Mucosa of rectum (tissue), 2 donors: ENCODE results near the gene FXYD2.

Source experiments
- H3K27ac ChIP-seq, 2 donors: one replicate each; pipeline ENCODE4 v1.7.0; 2013; ENCODE audit warnings: inconsistent platforms in 2 of 2, low read depth in 2 of 2, low read length in 2 of 2
- H3K27me3 ChIP-seq, 2 donors: one replicate each; pipeline ENCODE4 v1.7.0; 2013; ENCODE audit warnings: low read length in 2 of 2; ENCODE audit not compliant: control insufficient read depth in 2 of 2, insufficient read depth in 2 of 2
- H3K36me3 ChIP-seq, 2 donors: one replicate each; pipeline ENCODE4 v1.7.0; 2013; ENCODE audit warnings: low read length in 2 of 2; ENCODE audit not compliant: control insufficient read depth in 2 of 2, insufficient read depth in 2 of 2
- H3K4me1 ChIP-seq, 2 donors: one replicate each; pipeline ENCODE4 v1.7.0; 2013; ENCODE audit warnings: low read length in 2 of 2, mild to moderate bottlenecking in 1 of 2; ENCODE audit not compliant: control insufficient read depth in 2 of 2, insufficient read depth in 2 of 2
- H3K4me3 ChIP-seq, 2 donors: one replicate each; pipeline ENCODE4 v1.7.0; 2013; ENCODE audit warnings: low read length in 2 of 2
- H3K9ac ChIP-seq, 2 donors: one replicate each; pipeline ENCODE4 v1.7.0; 2013; ENCODE audit warnings: low read length in 2 of 2, low read depth in 1 of 2, mild to moderate bottlenecking in 1 of 2
- H3K9me3 ChIP-seq, 2 donors: one replicate each; pipeline ENCODE4 v1.7.0; 2013; ENCODE audit warnings: low read length in 2 of 2; ENCODE audit not compliant: control insufficient read depth in 2 of 2
- donor health status: healthy.
- donor health status: Normal muscosa, but diverticular disease.

FXYD2 gene

GRCh38 chr11:117820071-117820470 lies 4.5 kb downstream of the FXYD2 start:
- no peaks in the 10 kb centered on the region for H3K9me3 ChIP-seq
- no peaks in the 10 kb centered on the region for H3K27me3 ChIP-seq
- H3K36me3 ChIP-seq, result no peaks in the 10 kb centered on the region
- H3K27ac ChIP-seq, result no peak overlapping the region
- peak overlapping the region in 1 of 2 donors; percentile 23 for H3K9ac ChIP-seq
- peaks cover 30 to 47% of the 10 kb centered on the region in 2 donors for H3K4me1 ChIP-seq
- H3K4me3 ChIP-seq, result no peak overlapping the region

GRCh38 chr11:117819096-117820040 lies 5.2 kb downstream of the FXYD2 start:
- Histone ChIP-seq H3K27ac (no peak overlapping the region), H3K9me3 (no peaks in the 10 kb centered on the region), H3K27me3 (no peaks in the 10 kb centered on the region), H3K4me1 (peaks cover 37 to 47% of the 10 kb centered on the region in 2 donors), H3K36me3 (no peaks in the 10 kb centered on the region), H3K4me3 (no peak overlapping the region), H3K9ac (peak overlapping the region in 1 of 2 donors; percentile 23)

GRCh38 chr11:117818041-117818873 lies 6.3 kb downstream of the FXYD2 start:
- Histone ChIP-seq H3K4me1 (peaks cover 37 to 44% of the 10 kb centered on the region in 2 donors), H3K9ac (no peak overlapping the region), H3K27ac (no peak overlapping the region), H3K9me3 (no peaks in the 10 kb centered on the region), H3K36me3 (no peaks in the 10 kb centered on the region), H3K27me3 (no peaks in the 10 kb centered on the region), H3K4me3 (no peak overlapping the region)

DNA sequence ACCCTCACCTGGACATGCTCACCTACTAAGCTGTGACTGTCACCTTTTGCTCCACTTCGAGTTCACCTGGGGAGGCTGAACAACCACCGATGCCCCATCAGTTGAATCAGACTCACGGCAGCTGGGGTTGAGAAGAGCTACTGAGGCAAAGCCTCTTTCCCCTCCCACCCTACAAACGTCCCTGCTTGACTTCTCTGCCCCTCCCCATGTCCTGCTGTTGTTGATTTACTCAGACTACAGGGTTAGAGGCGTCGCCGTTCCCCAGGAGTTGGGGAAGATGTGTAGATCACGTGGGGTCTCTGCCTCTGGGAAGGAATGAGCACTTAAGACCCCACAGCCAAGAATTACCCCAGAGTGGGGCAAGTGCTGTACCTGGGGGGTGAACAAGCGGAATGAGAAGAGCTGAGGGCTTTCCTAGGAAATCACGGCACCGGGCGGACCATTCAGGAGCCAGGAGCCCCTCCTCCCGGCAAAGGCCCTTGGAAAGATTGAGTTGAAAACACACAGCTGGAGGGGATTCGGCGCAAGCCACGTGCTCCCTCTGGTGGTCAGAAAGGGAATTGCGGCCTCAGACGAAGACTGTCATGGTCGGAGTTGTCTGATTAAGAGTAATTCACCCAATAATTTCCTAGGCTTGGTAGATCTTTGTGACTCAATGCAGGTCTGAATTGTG lies 7.0 kb downstream of the FXYD2 start:
- peak overlapping the region in 1 of 2 donors; percentile 33 for H3K4me3 ChIP-seq
- H3K9me3 ChIP-seq, result no peaks in the 10 kb centered on the region
- H3K27me3 ChIP-seq, result no peaks in the 10 kb centered on the region
- H3K27ac ChIP-seq, result peak overlapping the region in 1 of 2 donors; percentile 87
- peaks cover 37 to 44% of the 10 kb centered on the region in 2 donors for H3K4me1 ChIP-seq
- no peaks in the 10 kb centered on the region for H3K36me3 ChIP-seq
- peak overlapping the region in 1 of 2 donors; percentile 25 for H3K9ac ChIP-seq

DNA sequence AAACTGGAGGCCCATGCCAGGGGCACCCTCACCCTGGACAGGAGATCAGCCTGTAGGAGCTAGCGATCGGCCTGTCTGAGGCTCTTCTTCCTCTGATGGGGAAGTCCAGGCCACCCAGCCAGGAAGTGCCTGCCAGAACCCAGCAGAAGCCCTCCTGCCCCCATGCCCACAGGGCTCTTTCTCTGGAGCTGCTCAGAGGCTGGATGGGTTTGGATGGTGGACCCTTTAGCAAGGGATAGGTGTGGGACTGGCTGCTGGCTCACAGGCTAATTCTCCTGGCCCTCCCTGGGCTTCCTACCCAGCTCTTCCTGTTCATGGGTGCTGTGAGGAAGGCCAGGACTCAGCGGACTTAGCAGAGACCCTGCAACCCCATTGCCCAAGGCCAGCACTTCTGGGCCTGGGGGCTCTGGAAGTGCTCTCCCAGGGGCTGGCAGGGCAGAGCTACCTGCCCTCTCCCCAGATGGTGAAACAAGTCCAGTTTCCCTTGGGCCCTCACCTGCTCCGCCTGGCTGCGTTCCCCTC lies 7.6 kb downstream of the FXYD2 start:
- H3K9me3 ChIP-seq, result no peaks in the 10 kb centered on the region
- peak overlapping the region; percentile 24 to 25 for H3K9ac ChIP-seq
- H3K4me3 ChIP-seq, result peak overlapping the region in 1 of 2 donors; percentile 33
- peak overlapping the region in 1 of 2 donors; percentile 87 for H3K27ac ChIP-seq
- no peaks in the 10 kb centered on the region for H3K36me3 ChIP-seq
- H3K4me1 ChIP-seq, result peaks cover 37 to 44% of the 10 kb centered on the region in 2 donors
- no peaks in the 10 kb centered on the region for H3K27me3 ChIP-seq

GRCh38 chr11:117816151-117816741 lies 8.3 kb downstream of the FXYD2 start:
- no peaks in the 10 kb centered on the region for H3K27me3 ChIP-seq
- no peak overlapping the region for H3K4me3 ChIP-seq
- peak overlapping the region; percentile 87 to 88 for H3K27ac ChIP-seq
- H3K9me3 ChIP-seq, result no peaks in the 10 kb centered on the region
- H3K36me3 ChIP-seq, result no peaks in the 10 kb centered on the region
- peaks cover 37 to 44% of the 10 kb centered on the region in 2 donors for H3K4me1 ChIP-seq
- H3K9ac ChIP-seq, result peak overlapping the region in 1 of 2 donors; percentile 34

DNA sequence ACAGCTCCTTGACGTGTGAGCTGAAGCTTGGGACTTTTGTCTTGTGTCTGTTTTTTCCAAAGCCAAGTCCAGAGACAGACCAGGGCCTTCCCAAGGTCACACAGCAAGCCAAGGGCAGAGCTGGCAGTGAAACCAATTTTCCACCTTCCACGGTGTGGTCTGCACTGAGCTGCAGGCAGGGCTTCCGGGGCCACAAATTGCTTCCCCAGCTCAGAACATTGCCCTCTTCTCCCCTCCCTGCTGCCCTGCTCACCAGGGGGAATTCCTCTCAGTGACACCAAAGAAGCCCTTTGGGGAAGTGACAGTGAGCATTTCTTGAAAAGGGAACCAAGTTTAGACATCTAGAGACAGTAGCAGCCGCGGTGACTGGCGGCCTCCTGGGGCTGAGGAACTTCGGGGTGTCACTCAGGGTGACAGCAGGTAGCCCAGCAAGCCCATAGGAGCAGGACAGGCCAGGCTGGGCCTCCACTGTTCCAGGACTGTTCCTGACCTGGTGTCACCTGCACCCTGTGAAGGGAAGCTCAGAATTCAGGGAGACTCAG lies 9.2 kb downstream of the FXYD2 start:
- no peaks in the 10 kb centered on the region for H3K27me3 ChIP-seq
- no peaks in the 10 kb centered on the region for H3K9me3 ChIP-seq
- H3K27ac ChIP-seq, result peak overlapping the region; percentile 87 to 88
- H3K4me1 ChIP-seq, result peaks cover 37 to 43% of the 10 kb centered on the region in 2 donors
- H3K4me3 ChIP-seq, result peak overlapping the region in 1 of 2 donors; percentile 37
- H3K36me3 ChIP-seq, result no peaks in the 10 kb centered on the region
- peak overlapping the region; percentile 32 to 34 for H3K9ac ChIP-seq

DNA sequence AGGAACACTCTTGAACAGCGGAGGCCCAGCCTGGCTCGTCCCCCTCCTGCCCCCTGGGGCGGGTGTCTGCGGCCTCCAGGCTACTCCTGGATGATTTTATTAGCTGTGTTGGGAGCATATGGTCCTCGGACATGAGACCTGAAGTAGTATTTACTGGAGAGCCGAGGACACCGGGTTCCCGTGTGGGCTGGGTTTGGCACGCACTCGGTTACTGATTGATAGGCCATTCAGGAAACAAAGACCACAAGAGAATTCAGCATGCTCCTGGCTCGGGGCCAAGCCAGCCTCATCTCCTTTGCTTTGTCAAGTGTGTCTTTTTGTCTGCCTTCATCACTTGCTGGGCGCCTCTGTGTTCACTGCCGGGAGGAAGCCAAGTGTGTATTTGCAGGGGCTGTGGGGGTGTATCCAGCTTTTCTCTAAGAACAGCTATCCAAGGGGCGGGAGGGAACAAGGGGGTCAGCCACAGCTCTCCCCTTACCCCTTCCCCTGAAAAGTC lies 9.7 kb downstream of the FXYD2 start:
- Histone ChIP-seq H3K4me1 (peaks cover 36 to 38% of the 10 kb centered on the region in 2 donors), H3K36me3 (no peaks in the 10 kb centered on the region), H3K9me3 (no peaks in the 10 kb centered on the region), H3K27ac (peak overlapping the region; percentile 87 to 88), H3K27me3 (no peaks in the 10 kb centered on the region), H3K9ac (peak overlapping the region; percentile 47 to 60), H3K4me3 (peak overlapping the region in 1 of 2 donors; percentile 37)

- Histone ChIP-seq H3K36me3 (no peaks in the 10 kb centered on the region), H3K9ac (peak overlapping the region; percentile 47 to 60), H3K4me1 (peaks cover 37 to 39% of the 10 kb centered on the region in 2 donors), H3K9me3 (no peaks in the 10 kb centered on the region), H3K4me3 (peak overlapping the region in 1 of 2 donors; percentile 37), H3K27me3 (no peaks in the 10 kb centered on the region), H3K27ac (peak overlapping the region; percentile 87 to 88)
Observed at GRCh38 chr11:117814204-117814765, 10.3 kb downstream of the FXYD2 start.
